SU-DHL-6 (cell line): ENCODE measurements around the gene KDM1A.

Experiments
- H2AFZ ChIP-seq: fragments of 200-600 bp; sonication (generic); 2 replicates; pipeline ENCODE4 v1.6.1; 2014; ENCODE audit warnings: low read depth, mild to moderate bottlenecking, moderate library complexity, mixed read lengths, antibody characterized with exemption, low read length; ENCODE audit not compliant: severe bottlenecking
- H3F3A ChIP-seq: fragments of 200-600 bp; shearing (Covaris generic); 2 replicates; pipeline ENCODE4 v1.6.0; 2016; ENCODE audit warnings: antibody characterized with exemption, mild to moderate bottlenecking; ENCODE audit not compliant: insufficient read depth
- H3K27ac ChIP-seq: fragments of 200-600 bp; sonication (generic); 2 replicates; pipeline ENCODE4 v1.5.1; 2016; ENCODE audit warnings: low read depth, mild to moderate bottlenecking, low read length, moderate library complexity, mixed read lengths
- H3K27me3 ChIP-seq: fragments of 200-600 bp; sonication (generic), shearing (Covaris generic); 2 replicates; pipeline ENCODE4 v1.6.0; 2014; ENCODE audit warnings: mild to moderate bottlenecking, low read length
- H3K36me3 ChIP-seq: fragments of 200-600 bp; sonication (generic); 2 replicates; pipeline ENCODE4 v1.6.1; 2014; ENCODE audit warnings: mild to moderate bottlenecking, low read length, mixed read lengths
- H3K4me2 ChIP-seq: fragments of 300-600, 200-600 bp; shearing (Covaris generic), sonication (generic); 2 replicates; pipeline ENCODE4 v1.6.0; 2014; ENCODE audit warnings: low read length, low read depth, mild to moderate bottlenecking; ENCODE audit not compliant: poor library complexity, severe bottlenecking
- H3K4me3 ChIP-seq: fragments of 200-600 bp; sonication (generic); 2 replicates; pipeline ENCODE4 v1.5.1; 2014; ENCODE audit warnings: antibody characterized with exemption, low read length, mild to moderate bottlenecking, mixed read lengths; ENCODE audit not compliant: insufficient read depth, poor library complexity, severe bottlenecking
- H3K79me2 ChIP-seq: fragments of 200-600 bp; sonication (generic); 2 replicates; pipeline ENCODE4 v1.6.1; 2014; ENCODE audit warnings: mild to moderate bottlenecking, low read length, moderate library complexity; ENCODE audit not compliant: insufficient read depth
- H3K9ac ChIP-seq: fragments of 200-600 bp; sonication (generic); 2 replicates; pipeline ENCODE4 v1.7.0; 2014; ENCODE audit warnings: mild to moderate bottlenecking, low read length
- H3K9me2 ChIP-seq: fragments of 200-600 bp; sonication (generic); replicated peaks from 2 replicates; pipeline ENCODE4 v1.6.1; 2014; ENCODE audit warnings: low read length; ENCODE audit not compliant: insufficient read depth
- H3K9me3 ChIP-seq: fragments of 200-600 bp; sonication (generic); 2 replicates; pipeline ENCODE4 v1.6.1; 2014; ENCODE audit warnings: low read length, mixed read lengths; ENCODE audit not compliant: insufficient read depth
- H4K20me1 ChIP-seq: fragments of 200-600 bp; sonication (generic); 2 replicates; pipeline ENCODE4 v1.6.1; 2014; ENCODE audit warnings: low read depth, mild to moderate bottlenecking, antibody characterized with exemption, low read length, moderate library complexity, mixed read lengths
- CTCF ChIP-seq: fragments of 200-600 bp; sonication (generic); IDR thresholded peaks from one replicate; pipeline ENCODE4 v1.5.1; 2017; ENCODE audit warnings: antibody characterized with exemption, mild to moderate bottlenecking, low read length, moderate library complexity; ENCODE audit not compliant: insufficient read depth, poor library complexity, severe bottlenecking
- EZH2phosphoT487 ChIP-seq: fragments of 200-600 bp; sonication (generic), shearing (Covaris generic); conservative IDR thresholded peaks from 2 replicates; pipeline ENCODE4 v1.6.1; 2018; ENCODE audit warnings: mild to moderate bottlenecking, antibody characterized with exemption, low read length, moderate library complexity, mixed read lengths

KDM1A gene

GRCh38 chr1:23051290-23051909 is 32.1 kb downstream of the KDM1A start:
- Histone ChIP-seq H3K9me2 (no peaks in the 10 kb centered on the region), H3K9me3 (no peaks in the 10 kb centered on the region), H2AFZ (no peak overlapping the region), H3K36me3 (peaks cover 15% of the 10 kb centered on the region; the same call in 1 of the 2 replicates), H3K27me3 (no peaks in the 10 kb centered on the region), H4K20me1 (no peaks in the 10 kb centered on the region), H3K4me2 (no peak overlapping the region), H3K79me2 (peaks cover 18% of the 10 kb centered on the region), H3F3A (no peaks in the 10 kb centered on the region), H3K4me3 (no peak overlapping the region), H3K9ac (no peak overlapping the region), H3K27ac (no peak overlapping the region)
- no peak for TF ChIP-seq EZH2phosphoT487
- no peak for TF ChIP-seq CTCF

GRCh38 chr1:23057301-23057700 is 38.0 kb downstream of the KDM1A start:
- H3K4me3 ChIP-seq: no peak overlapping the region
- no peak for TF ChIP-seq CTCF
- TF ChIP-seq EZH2phosphoT487: no peak
- H3K27me3 ChIP-seq: no peaks in the 10 kb centered on the region
- no peaks in the 10 kb centered on the region for H4K20me1 ChIP-seq
- no peaks in the 10 kb centered on the region for H3K79me2 ChIP-seq
- no peak overlapping the region for H2AFZ ChIP-seq
- no peak overlapping the region for H3K4me2 ChIP-seq
- H3K27ac ChIP-seq: no peak overlapping the region
- no peak overlapping the region for H3K9ac ChIP-seq
- H3K9me2 ChIP-seq: no peaks in the 10 kb centered on the region
- peaks cover 18% of the 10 kb centered on the region for H3K36me3 ChIP-seq
- no peaks in the 10 kb centered on the region for H3K9me3 ChIP-seq
- H3F3A ChIP-seq: no peaks in the 10 kb centered on the region

GRCh38 chr1:23062271-23062670 is 43.0 kb downstream of the KDM1A start:
- Histone ChIP-seq H3K9ac (no peak overlapping the region), H3K27ac (no peak overlapping the region), H3K36me3 (peaks cover 20% of the 10 kb centered on the region), H3K9me3 (no peaks in the 10 kb centered on the region), H3K4me3 (no peak overlapping the region), H3K79me2 (no peaks in the 10 kb centered on the region), H2AFZ (no peak overlapping the region), H3F3A (no peaks in the 10 kb centered on the region), H3K9me2 (no peaks in the 10 kb centered on the region), H3K27me3 (no peaks in the 10 kb centered on the region), H4K20me1 (no peaks in the 10 kb centered on the region), H3K4me2 (no peak overlapping the region)
- TF ChIP-seq EZH2phosphoT487 (no peak), CTCF (no peak)
